K562 (cell line): ENCODE results near the gene MED13L. TPM values are rescaled to one million over a fixed set of nuclear protein-coding genes. Genes with fewer than 3 reads are reported as not detected.

Source experiments
- CBX1 ChIP-seq: sonication (generic); IDR thresholded peaks from 2 replicates; pipeline ENCODE4 v1.6.1; 2016; ENCODE audit warnings: antibody characterized with exemption, low read depth, mild to moderate bottlenecking
- ETS2 ChIP-seq: IDR thresholded peaks from 2 replicates; pipeline ENCODE4 v1.6.1; 2016; ENCODE audit warnings: borderline replicate concordance, missing genetic modification characterization, mild to moderate bottlenecking, moderate library complexity, missing compliant biosample characterization; ENCODE audit not compliant: poor library complexity, severe bottlenecking
- ETV5 ChIP-seq: sonication (generic); formaldehyde crosslinking; IDR thresholded peaks from 2 replicates; pipeline ENCODE4 v1.4.0; 2020; ENCODE audit warnings: low read depth, mild to moderate bottlenecking, missing genetic modification reagents
- FOXJ3 ChIP-seq: sonication (generic); formaldehyde crosslinking; IDR thresholded peaks from 2 replicates; pipeline ENCODE4 v1.4.0; 2020; ENCODE audit warnings: mild to moderate bottlenecking, missing genetic modification reagents
- HNRNPL ChIP-seq: fragments of 200-400 bp; formaldehyde crosslinking; IDR thresholded peaks from 2 replicates; pipeline ENCODE4 v1.6.1; 2017; ENCODE audit warnings: low read depth, mild to moderate bottlenecking, low read length
- HNRNPUL1 ChIP-seq: fragments of 200-400 bp; formaldehyde crosslinking; IDR thresholded peaks from 2 replicates; pipeline ENCODE4 v1.6.1; 2017; ENCODE audit warnings: low read length
- MCM3 ChIP-seq: fragments of 450-650 bp; IDR thresholded peaks from 2 replicates; pipeline ENCODE4 v1.6.1; 2016
- NFXL1 ChIP-seq: fragments of 450-650 bp; formaldehyde crosslinking; IDR thresholded peaks from 2 replicates; pipeline ENCODE4 v1.4.0; 2021; ENCODE audit warnings: mild to moderate bottlenecking
- NR2F6 ChIP-seq: fragments of 450-650 bp; formaldehyde crosslinking; IDR thresholded peaks from 2 replicates; pipeline ENCODE4 v1.4.0; 2020; ENCODE audit warnings: mild to moderate bottlenecking
- PCBP1 ChIP-seq: fragments of 200-400 bp; formaldehyde crosslinking; IDR thresholded peaks from 2 replicates; pipeline ENCODE4 v1.6.1; 2018; ENCODE audit warnings: mild to moderate bottlenecking, low read depth, low read length; ENCODE audit not compliant: poor library complexity, severe bottlenecking
- POLR3A ChIP-seq: IDR thresholded peaks from 2 replicates; pipeline ENCODE4 v1.6.1; 2011; ENCODE audit warnings: borderline replicate concordance, mild to moderate bottlenecking, moderate library complexity; ENCODE audit not compliant: insufficient read length, insufficient read depth; ENCODE audit errors: extremely low read depth
- RBM39 ChIP-seq: fragments of 200-400 bp; formaldehyde crosslinking; optimal IDR thresholded peaks from 2 replicates; pipeline ENCODE3; 2018; ENCODE audit warnings: low read depth, low read length
- WHSC1 ChIP-seq: IDR thresholded peaks from one replicate; pipeline ENCODE4 v1.6.1; 2012; ENCODE audit warnings: low read length, control low read depth, inconsistent platforms
- YY1 ChIP-seq, 3 experiments: IDR thresholded peaks; 2 replicates each; pipeline ENCODE4 v1.6.1; 2011; ENCODE audit warnings: low read length in 2 of 3, mild to moderate bottlenecking in 2 of 3, moderate library complexity in 2 of 3, borderline replicate concordance in 1 of 3, control low read depth in 1 of 3, low read depth in 1 of 3; ENCODE audit not compliant: insufficient read depth in 3 of 3, insufficient replicate concordance in 2 of 3, control insufficient read depth in 1 of 3, insufficient read length in 1 of 3; ENCODE audit errors: extremely low read depth in 1 of 3
- ZFPM2 ChIP-seq: fragments of 250-450 bp; sonication (Bioruptor Pico); IDR thresholded peaks from 2 replicates; pipeline ENCODE4 v1.5.1; 2022; ENCODE audit warnings: mild to moderate bottlenecking
- ZNF274 ChIP-seq: IDR thresholded peaks from 2 replicates; pipeline ENCODE4 v1.6.1; 2011; ENCODE audit warnings: low read depth, mild to moderate bottlenecking, low read length, moderate library complexity, borderline replicate concordance
- ZNF282 ChIP-seq: sonication (generic); formaldehyde crosslinking; IDR thresholded peaks from 2 replicates; pipeline ENCODE4 v1.8.1; 2023; ENCODE audit warnings: missing genetic modification reagents
- ZNF324 ChIP-seq: fragments of 250-450 bp; sonication (Bioruptor Pico); IDR thresholded peaks from 2 replicates; pipeline ENCODE4 v1.4.0; 2020; ENCODE audit warnings: mild to moderate bottlenecking
- ZNF354B ChIP-seq: fragments of 250-450 bp; sonication (Bioruptor Pico); IDR thresholded peaks from 2 replicates; pipeline ENCODE4 v1.4.0; 2020
- ZNF445 ChIP-seq: fragments of 250-450 bp; sonication (Bioruptor Pico); IDR thresholded peaks from 2 replicates; pipeline ENCODE4 v1.4.0; 2020; ENCODE audit warnings: low read depth, mild to moderate bottlenecking, moderate library complexity
- polyA plus RNA-seq, 8 experiments: library from polyadenylated mRNA; depleted of rRNA in 4 of 8; stranded (reverse) in 5 of 8; unstranded in 3 of 8; fragments of >200 nt; fragmentation: Nextera tagmentation in 2 of 8; fragmentation: Illumina TruSeq in 1 of 8; extraction: Ambion mirVana in 2 of 8; extraction: Trizol in 1 of 8; gene quantifications; 2 replicates each; pipeline versions ENCODE4 v1.2.1 to v1.2.3, GENCODE V29; 2011 to 2014; ENCODE audit warnings: inconsistent platforms in 1 of 8, missing spikeins in 1 of 8
- total RNA-seq, 7 experiments: library from RNA; depleted of rRNA in 6 of 7; stranded (reverse); fragments of >200 nt in 6 of 7; fragmentation: Illumina TruSeq in 2 of 7; extraction: Trizol in 2 of 7; gene quantifications; 2 replicates each; pipeline versions ENCODE4 v1.2.1 to v1.2.3, GENCODE V29; 2011 to 2021; ENCODE audit warnings: low replicate concordance in 1 of 7
- TF ChIP-seq, protein P1 (sequence below): sonication (generic); formaldehyde crosslinking; IDR thresholded peaks from 2 replicates; pipeline ENCODE4 v1.8.0; 2022; ENCODE audit warnings: mild to moderate bottlenecking, missing genetic modification reagents
- TF ChIP-seq, protein P2 (sequence below): fragments of 250-450 bp; sonication (Bioruptor Pico); IDR thresholded peaks from 2 replicates; pipeline ENCODE4 v1.6.1; 2021; ENCODE audit warnings: mild to moderate bottlenecking
- TF ChIP-seq, protein P3 (sequence below): sonication (generic); formaldehyde crosslinking; IDR thresholded peaks from 2 replicates; pipeline ENCODE4 v1.8.1; 2023; ENCODE audit warnings: mild to moderate bottlenecking, missing genetic modification reagents, moderate library complexity

MED13L gene
- total and polyA plus RNA-seq, 9 of the 15 experiments (the other 6 are each of a cell fraction or from before 2014, with no cell fraction given) = 13.4 to 90.3 (median 36.9) TPM

DNA sequence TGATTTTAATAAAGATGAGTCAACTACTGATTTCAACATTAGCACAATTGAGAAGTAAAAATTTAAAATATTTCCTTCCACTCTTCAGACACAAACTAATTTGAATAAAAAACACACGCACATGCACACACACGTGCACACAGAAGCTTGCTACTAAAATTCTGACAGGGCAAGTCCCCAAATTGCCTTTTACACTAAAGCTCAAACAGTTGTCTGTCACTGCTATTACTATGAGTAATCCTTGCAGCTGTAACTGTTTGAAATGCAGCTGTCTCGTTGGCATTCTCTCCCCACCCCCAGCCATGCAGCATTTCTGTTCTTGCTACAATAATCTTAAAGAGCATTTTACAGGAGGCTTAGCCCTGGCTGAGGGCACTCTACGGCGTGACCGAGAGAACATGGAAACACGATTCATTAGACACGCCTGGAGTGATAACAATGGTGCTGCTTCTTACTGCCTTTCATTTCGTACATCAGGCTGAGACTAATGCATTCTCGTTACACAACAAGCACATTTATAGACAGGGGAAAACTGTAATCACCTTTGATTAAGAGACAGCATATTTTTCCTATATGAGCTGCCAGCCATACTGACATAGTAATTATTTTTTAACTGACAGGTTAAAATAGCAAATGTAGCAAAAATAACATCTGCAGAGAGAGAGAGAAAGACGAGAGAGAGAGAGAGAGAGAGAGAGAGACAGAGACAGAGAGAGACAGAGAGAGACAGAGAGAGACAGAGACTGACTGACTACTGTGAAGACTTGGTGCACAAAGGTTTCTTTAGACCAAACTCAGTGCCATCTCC, 153.8 kb downstream of the MED13L start (continued):
- no peak for TF ChIP-seq FOXJ3 (CRISPR knock-in tag)
- TF ChIP-seq ETV5 (CRISPR knock-in tag) = no peak
- no peak for TF ChIP-seq NFXL1 (CRISPR knock-in tag)
- TF ChIP-seq, protein P1, sequence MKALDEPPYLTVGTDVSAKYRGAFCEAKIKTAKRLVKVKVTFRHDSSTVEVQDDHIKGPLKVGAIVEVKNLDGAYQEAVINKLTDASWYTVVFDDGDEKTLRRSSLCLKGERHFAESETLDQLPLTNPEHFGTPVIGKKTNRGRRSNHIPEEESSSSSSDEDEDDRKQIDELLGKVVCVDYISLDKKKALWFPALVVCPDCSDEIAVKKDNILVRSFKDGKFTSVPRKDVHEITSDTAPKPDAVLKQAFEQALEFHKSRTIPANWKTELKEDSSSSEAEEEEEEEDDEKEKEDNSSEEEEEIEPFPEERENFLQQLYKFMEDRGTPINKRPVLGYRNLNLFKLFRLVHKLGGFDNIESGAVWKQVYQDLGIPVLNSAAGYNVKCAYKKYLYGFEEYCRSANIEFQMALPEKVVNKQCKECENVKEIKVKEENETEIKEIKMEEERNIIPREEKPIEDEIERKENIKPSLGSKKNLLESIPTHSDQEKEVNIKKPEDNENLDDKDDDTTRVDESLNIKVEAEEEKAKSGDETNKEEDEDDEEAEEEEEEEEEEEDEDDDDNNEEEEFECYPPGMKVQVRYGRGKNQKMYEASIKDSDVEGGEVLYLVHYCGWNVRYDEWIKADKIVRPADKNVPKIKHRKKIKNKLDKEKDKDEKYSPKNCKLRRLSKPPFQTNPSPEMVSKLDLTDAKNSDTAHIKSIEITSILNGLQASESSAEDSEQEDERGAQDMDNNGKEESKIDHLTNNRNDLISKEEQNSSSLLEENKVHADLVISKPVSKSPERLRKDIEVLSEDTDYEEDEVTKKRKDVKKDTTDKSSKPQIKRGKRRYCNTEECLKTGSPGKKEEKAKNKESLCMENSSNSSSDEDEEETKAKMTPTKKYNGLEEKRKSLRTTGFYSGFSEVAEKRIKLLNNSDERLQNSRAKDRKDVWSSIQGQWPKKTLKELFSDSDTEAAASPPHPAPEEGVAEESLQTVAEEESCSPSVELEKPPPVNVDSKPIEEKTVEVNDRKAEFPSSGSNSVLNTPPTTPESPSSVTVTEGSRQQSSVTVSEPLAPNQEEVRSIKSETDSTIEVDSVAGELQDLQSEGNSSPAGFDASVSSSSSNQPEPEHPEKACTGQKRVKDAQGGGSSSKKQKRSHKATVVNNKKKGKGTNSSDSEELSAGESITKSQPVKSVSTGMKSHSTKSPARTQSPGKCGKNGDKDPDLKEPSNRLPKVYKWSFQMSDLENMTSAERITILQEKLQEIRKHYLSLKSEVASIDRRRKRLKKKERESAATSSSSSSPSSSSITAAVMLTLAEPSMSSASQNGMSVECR (CRISPR knock-in tag) = no peak
- no peak for TF ChIP-seq ZNF282
- TF ChIP-seq, protein P2, sequence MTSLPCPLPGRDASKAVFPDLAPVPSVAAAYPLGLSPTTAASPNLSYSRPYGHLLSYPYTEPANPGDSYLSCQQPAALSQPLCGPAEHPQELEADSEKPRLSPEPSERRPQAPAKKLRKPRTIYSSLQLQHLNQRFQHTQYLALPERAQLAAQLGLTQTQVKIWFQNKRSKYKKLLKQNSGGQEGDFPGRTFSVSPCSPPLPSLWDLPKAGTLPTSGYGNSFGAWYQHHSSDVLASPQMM (CRISPR knock-in tag) = no peak
- no peak for TF ChIP-seq HNRNPL
- no peak for TF ChIP-seq MCM3
- TF ChIP-seq PCBP1 = no peak
- no peak for TF ChIP-seq CBX1
- TF ChIP-seq POLR3A = no peak
- no peak for TF ChIP-seq ZFPM2 (CRISPR knock-in tag)
- TF ChIP-seq ETS2 (tag) = no peak
- no peak for TF ChIP-seq WHSC1
- no peak for TF ChIP-seq YY1 (IDR thresholded peaks at IDR 0.05; ENCODE audit: borderline replicate concordance in 1 of 3, control insufficient read depth in 1 of 3, extremely low read depth in 1 of 3, insufficient read depth in 3 of 3, insufficient read length in 1 of 3, insufficient replicate concordance in 2 of 3, low read depth in 1 of 3, low read length in 2 of 3)
- no peak for TF ChIP-seq ZNF354B (CRISPR knock-in tag)
- no peak for TF ChIP-seq RBM39
- TF ChIP-seq, protein P3, sequence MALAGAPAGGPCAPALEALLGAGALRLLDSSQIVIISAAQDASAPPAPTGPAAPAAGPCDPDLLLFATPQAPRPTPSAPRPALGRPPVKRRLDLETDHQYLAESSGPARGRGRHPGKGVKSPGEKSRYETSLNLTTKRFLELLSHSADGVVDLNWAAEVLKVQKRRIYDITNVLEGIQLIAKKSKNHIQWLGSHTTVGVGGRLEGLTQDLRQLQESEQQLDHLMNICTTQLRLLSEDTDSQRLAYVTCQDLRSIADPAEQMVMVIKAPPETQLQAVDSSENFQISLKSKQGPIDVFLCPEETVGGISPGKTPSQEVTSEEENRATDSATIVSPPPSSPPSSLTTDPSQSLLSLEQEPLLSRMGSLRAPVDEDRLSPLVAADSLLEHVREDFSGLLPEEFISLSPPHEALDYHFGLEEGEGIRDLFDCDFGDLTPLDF (CRISPR knock-in tag) = no peak
- no peak for TF ChIP-seq NR2F6
- no peak for TF ChIP-seq HNRNPUL1
- TF ChIP-seq ZNF445 (CRISPR knock-in tag) = no peak
- no peak for TF ChIP-seq ZNF324 (CRISPR knock-in tag)
- TF ChIP-seq ZNF274 = no peak
